ENCODE data around the gene MATN1.

- TF ChIP-seq CTCF (IDR thresholded peaks at IDR 0.05; ENCODE audit: low read depth, low read length, missing input control) (no peak), FOXA1 (IDR thresholded peaks at IDR 0.05) (no peak), RAD21 (IDR thresholded peaks at IDR 0.05) (no peak)
Measured at GRCh38 chr1:30723331-30723755, at the start of gene MATN1.
